H1 (cell line): ENCODE measurements around the gene FBLN2. TPM values are rescaled to one million over a fixed set of nuclear protein-coding genes. Genes with fewer than 3 reads are reported as not detected.

Source experiments
- CBX8 ChIP-seq: fragments of 300-800, 300-1000 bp; sonication (generic); IDR thresholded peaks from 2 replicates; pipeline ENCODE4 v1.7.1; 2016; ENCODE audit warnings: low read depth, low read length, borderline replicate concordance
- polyA plus RNA-seq, 7 experiments: library from polyadenylated mRNA; depleted of rRNA in 3 of 7; stranded (reverse) in 5 of 7; unstranded in 2 of 7; fragments of >200 nt in 5 of 7; fragments of 200-250 nt in 2 of 7; gene quantifications; 1 replicate in 5 of 7; 2 replicates in 1 of 7; 4 replicates in 1 of 7; pipeline versions ENCODE4 v1.2.1 to v1.2.3, GENCODE V29; 2011 to 2013; ENCODE audit warnings: missing spikeins in 2 of 7, mixed read lengths in 2 of 7
- total RNA-seq: library from RNA; stranded (reverse); fragmentation: NEBNext Ultra II Directional; extraction: Animal tissue kit (Norgen Biotek cat#: 25700); gene quantifications from 2 replicates; pipeline ENCODE4 v1.2.1, GENCODE V29; 2021

FBLN2 gene
- total and polyA plus RNA-seq, 2 of the 8 experiments (the other 6 are each of a cell fraction or from before 2014, with no cell fraction given): 17.4 to 24.2 TPM

GRCh38 chr3:13620281-13620680, 71.4 kb downstream of the FBLN2 start (continued):
- TF ChIP-seq CBX8: no peak
